ENCODE data around the gene MUC12. TPM values are rescaled to one million over a fixed set of nuclear protein-coding genes. Genes with fewer than 3 reads are reported as not detected.
"Not testable (repeated sequence)": the region's sequence is repeated elsewhere in the genome, so short reads cannot be mapped to it uniquely, and the experiment has no call there.

Gene MUC12
- total RNA-seq, 1 experiment from 2014 or later = 11.5 TPM

GRCh38 chr7:101065162-101065561 is 95.8 kb downstream of the MUC12 start:
- H3K27ac Mint-ChIP-seq; H2BK12ac ChIP-seq (ENCODE audit: insufficient read length, low read depth, low read length); H3K18ac ChIP-seq (ENCODE audit: insufficient read length, low read depth, low read length); H3K9ac ChIP-seq (ENCODE audit: extremely low read depth, insufficient read length, low read length); H3K4me3 Mint-ChIP-seq; H3K56ac ChIP-seq (ENCODE audit: insufficient read length, low read depth, low read length); H3K79me1 ChIP-seq (ENCODE audit: insufficient read depth, low read depth, low read length, poor library complexity, severe bottlenecking); H3K36me3 Mint-ChIP-seq (ENCODE audit: insufficient read depth in 1 of 3, low read depth in 3 of 3); H4K91ac ChIP-seq (ENCODE audit: insufficient read length, low read depth, low read length); H3K4me1 ChIP-seq (ENCODE audit: insufficient read depth, low read length); H3K23ac ChIP-seq (ENCODE audit: insufficient read length, low read depth, low read length); H3T11ph ChIP-seq (ENCODE audit: low read length); H3K14ac ChIP-seq (ENCODE audit: insufficient read depth, low read length); H3K4ac ChIP-seq (ENCODE audit: low read depth, low read length); H2AFZ ChIP-seq (ENCODE audit: low read length); H3K27me3 ChIP-seq (ENCODE audit: insufficient read depth, low read length); H3K9me3 ChIP-seq (ENCODE audit: control insufficient read depth, low read depth, low read length); H3K79me2 ChIP-seq (ENCODE audit: insufficient read depth, low read length); H3K23me2 ChIP-seq (ENCODE audit: insufficient read length, low read depth, low read length, poor library complexity, severe bottlenecking); H2AK5ac ChIP-seq (ENCODE audit: insufficient read length, low read length); H2BK120ac ChIP-seq (ENCODE audit: low read depth, low read length, poor library complexity, severe bottlenecking); H4K5ac ChIP-seq (ENCODE audit: insufficient read length, low read depth, low read length); DNase-seq; H2BK15ac ChIP-seq (ENCODE audit: low read depth, low read length); H2BK20ac ChIP-seq (ENCODE audit: low read depth, low read length, poor library complexity, severe bottlenecking); H3K27ac ChIP-seq (ENCODE audit: insufficient read length, low read depth, low read length); H4K20me1 ChIP-seq (ENCODE audit: control insufficient read depth, insufficient read depth, insufficient read length); H2BK5ac ChIP-seq (ENCODE audit: insufficient read length, low read length); H3K4me2 ChIP-seq (ENCODE audit: insufficient read depth, insufficient read length, low read length); H4K8ac ChIP-seq (replicated peaks; ENCODE audit: insufficient read length, low read depth, low read length); H3K9me3 Mint-ChIP-seq: not testable (repeated sequence)
- no CpG with 5 or more reads among the region's 3 CpGs for WGBS (ENCODE audit: extremely low coverage, insufficient read length, low lambda C conversion rate)
- H3K27me3 Mint-ChIP-seq (ENCODE audit: low read depth) = peaks cover 12% of the 10 kb centered on the region
- peaks cover 11 to 12% of the 10 kb centered on the region in 2 experiments for H3K4me1 Mint-ChIP-seq

All from H9 (cell line).